ENCODE data around the gene DCAF10.
"Not testable (repeated sequence)": the region's sequence is repeated elsewhere in the genome, so short reads cannot be mapped to it uniquely, and the experiment has no call there.

DCAF10 gene

DNA sequence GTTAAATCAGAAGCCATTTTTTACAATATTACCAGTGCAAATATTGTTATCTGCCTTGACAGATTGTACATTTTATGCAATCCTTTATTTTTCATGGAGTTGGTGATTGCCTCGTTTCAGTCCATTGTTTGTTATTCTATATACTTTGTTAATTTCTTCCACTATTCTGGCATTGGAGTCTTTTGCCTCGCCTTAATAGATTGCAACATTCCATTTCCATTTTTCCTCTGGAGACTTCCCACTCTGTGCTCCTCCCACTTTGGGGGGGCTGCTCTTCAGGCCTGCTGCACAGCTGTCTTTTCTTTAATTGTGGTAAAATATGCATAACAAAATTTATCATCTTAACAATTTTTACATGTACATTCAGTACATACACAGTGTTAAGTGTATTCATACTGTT is 4.4 kb upstream of the DCAF10 start:
- DNase-seq (ENCODE audit: low read depth): no peak
- no peak for TF ChIP-seq CTCF (IDR thresholded peaks at IDR 0.05; ENCODE audit: low read depth, low read length, missing control alignments)
- H3K4me3 ChIP-seq (ENCODE audit: low read depth, low read length): no peak overlapping the region

DNA sequence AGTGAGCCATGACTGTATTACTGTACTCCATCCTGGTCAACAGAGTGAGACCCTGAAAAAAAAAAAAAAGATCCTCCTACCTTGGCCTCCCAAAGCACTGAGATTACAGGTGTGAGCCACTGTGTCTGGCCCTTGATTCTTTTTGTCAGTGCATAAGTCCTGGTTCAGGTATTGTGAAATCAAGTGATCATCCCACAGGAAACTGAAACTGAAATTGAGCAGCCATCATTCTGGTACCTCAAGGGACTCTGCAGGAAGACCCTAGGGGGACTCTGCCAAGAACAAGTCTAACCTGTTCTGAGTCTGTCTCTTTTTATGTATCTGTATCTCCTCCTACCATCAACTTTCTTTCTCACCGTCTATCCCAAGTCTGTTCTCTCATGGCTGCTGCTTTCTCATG is 1.9 kb upstream of the DCAF10 start:
- no peak for DNase-seq (ENCODE audit: low read depth)
- no peak for TF ChIP-seq CTCF (IDR thresholded peaks at IDR 0.05; ENCODE audit: low read depth, low read length, missing control alignments)
- H3K4me3 ChIP-seq (ENCODE audit: low read depth, low read length): no peak overlapping the region

DNA sequence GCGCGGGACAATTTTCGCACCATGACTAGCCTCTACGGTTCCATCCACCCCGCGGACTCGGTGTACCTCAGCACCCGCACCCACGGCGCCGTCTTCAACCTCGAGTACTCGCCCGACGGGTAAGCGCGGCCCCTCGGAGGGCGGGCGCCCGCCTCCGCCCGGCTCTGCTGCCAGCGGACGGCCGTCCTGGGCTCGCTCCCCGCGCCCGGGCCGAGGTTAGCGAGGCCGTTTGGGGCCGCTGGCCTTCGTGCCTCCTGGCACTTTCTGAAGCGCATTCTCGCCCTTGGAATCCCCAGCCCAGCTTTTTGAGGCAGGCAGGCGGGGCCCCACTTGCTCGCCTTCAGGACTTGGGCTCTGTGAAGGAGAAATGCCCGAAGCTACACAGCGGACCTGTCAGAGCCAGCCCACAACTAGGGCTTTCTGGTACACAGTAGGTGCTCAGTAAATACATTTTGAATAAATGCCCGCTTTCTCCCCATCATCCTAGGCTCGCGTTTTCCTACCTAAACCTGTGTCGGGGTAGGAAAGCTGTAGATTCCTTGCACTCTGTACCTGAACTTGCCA is 772 bp downstream of the DCAF10 start:
- DNase-seq (ENCODE audit: low read depth): no peak
- no peak for TF ChIP-seq CTCF (IDR thresholded peaks at IDR 0.05; ENCODE audit: low read depth, low read length, missing control alignments)
- peak overlapping the region; percentile 64 for H3K4me3 ChIP-seq (ENCODE audit: low read depth, low read length)

DNA sequence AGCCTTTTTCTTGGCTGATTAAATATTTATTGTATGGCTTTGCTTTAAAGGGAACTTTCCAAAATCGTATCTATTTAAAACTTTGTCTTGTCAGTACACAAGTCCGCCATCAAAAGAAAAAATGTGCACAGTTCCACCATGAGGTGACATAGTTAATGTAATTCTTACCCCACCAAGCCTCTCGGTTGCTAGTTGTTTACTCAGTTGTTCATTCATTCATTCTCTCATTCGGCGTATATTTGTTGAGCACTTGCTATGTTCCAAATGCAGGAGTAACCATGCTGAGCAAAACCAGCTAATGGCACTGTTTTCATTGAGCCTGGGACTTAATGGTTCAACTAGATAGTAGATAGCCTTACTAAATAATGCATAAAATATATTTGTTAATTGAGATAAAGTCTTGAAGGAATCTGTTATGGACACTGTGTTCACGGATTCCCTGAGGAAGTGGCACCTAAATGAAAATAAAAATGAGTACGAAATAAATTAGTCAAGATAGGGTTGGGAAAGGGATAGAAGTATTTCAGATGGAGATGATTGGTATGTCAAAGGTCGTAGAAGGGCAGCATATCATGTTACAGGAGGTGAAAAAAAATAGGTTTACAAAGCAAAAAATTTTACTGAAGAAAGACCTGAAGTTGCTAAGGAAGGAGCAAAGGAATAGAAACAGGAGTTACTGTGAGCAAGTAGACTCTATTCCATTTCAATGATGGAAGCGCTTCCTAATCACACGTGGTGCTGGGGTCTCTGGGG is 1.5 kb downstream of the DCAF10 start:
- no peak for DNase-seq (ENCODE audit: low read depth)
- peak overlapping the region; percentile 64 for H3K4me3 ChIP-seq (ENCODE audit: low read depth, low read length)
- no peak for TF ChIP-seq CTCF (IDR thresholded peaks at IDR 0.05; ENCODE audit: low read depth, low read length, missing control alignments)

GRCh38 chr9:37806271-37806670 is 5.7 kb downstream of the DCAF10 start:
- no peak for DNase-seq (ENCODE audit: low read depth)
- H3K4me3 ChIP-seq (ENCODE audit: low read depth, low read length): no peak overlapping the region

DNA sequence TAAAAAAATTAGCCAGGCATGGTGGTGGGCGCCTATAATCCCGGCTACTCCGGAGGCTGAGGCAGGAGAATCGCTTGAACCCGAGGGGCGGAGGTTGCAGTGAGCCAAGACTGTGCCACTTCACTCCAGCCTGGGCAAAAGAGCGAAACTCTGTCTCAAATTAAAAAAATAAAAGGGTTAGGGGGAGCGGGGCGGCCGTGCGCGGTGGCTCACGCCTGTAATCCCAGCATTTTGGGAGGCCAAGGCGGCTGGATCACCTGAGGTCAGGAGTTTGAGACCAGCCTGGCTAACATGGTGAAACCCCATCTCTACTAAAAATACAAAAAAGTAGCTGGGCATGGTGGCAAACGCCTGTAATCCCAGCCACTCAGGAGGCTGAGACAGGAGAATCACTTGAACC is 9.1 kb downstream of the DCAF10 start:
- not testable (repeated sequence) for H3K4me3 ChIP-seq (ENCODE audit: low read depth, low read length); DNase-seq (ENCODE audit: low read depth)

More at GRCh38 chr9:37806271-37806670, 5.7 kb downstream of the DCAF10 start:
- no peak for TF ChIP-seq CTCF (IDR thresholded peaks at IDR 0.05; ENCODE audit: low read depth, low read length, missing control alignments)

DNA sequence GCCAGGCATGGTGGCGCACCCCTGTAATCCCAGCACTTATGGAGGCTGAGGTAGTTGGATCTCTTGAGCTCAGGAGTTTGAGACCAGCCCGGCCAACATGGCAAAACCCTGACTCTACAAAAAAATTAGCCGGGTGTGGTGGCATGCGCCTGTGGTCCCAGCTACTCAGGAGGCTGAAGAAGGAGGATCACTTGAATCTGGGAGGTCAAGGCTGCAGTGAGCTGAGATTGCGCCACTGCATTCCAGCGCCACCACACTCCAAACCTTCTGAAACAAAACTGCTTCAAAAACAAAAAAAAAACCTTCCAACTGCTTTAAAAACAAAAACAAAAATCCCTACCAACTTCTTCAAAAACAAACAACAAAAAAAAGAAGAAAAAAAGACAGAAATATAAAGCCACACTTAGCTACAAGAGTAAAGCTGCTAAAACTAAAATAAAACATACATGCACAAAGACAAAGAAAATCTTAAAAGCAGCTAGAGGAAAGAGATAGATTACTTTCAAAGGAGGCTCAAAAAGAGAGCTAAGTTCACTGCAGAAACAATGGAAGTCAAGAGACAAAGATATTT is 11.4 kb downstream of the DCAF10 start:
- no peak overlapping the region for H3K4me3 ChIP-seq (ENCODE audit: low read depth, low read length)
- DNase-seq (ENCODE audit: low read depth): no peak
- no peak for TF ChIP-seq CTCF (IDR thresholded peaks at IDR 0.05; ENCODE audit: low read depth, low read length, missing control alignments)
